PC-3 (cell line): ENCODE results near the gene PCGF2. TPM values are rescaled to one million over a fixed set of nuclear protein-coding genes. Genes with fewer than 3 reads are reported as not detected.

Experiments used
- ATAC-seq: fragments of 200-7000 bp; cut with Tn5 transposase; 2 replicates; pipeline ENCODE4 v1.9.1; 2020; ENCODE audit warnings: mild to moderate bottlenecking, moderate library complexity
- BruUV-seq: library from RNA; stranded (reverse); fragments of 400-500 nt; replicated peaks from 2 replicates; lab custom pipeline; 2021; lab: Mats Ljungman, UMichigan
- CTCF ChIA-PET: fragments of 300-600 bp; sonication (Branson Sonifier 250); formaldehyde crosslinking; loops from one replicate; lab custom pipeline; 2022; ENCODE audit warnings: antibody characterized with exemption; lab: Charles Lee
- POLR2A ChIA-PET: fragments of 300-600 bp; sonication (Branson Sonifier 250); formaldehyde crosslinking; loops from one replicate; lab custom pipeline; 2022; ENCODE audit warnings: antibody characterized with exemption; ENCODE audit not compliant: unreplicated experiment; lab: Charles Lee
- DNase-seq: peaks from one replicate; pipeline ENCODE4 v3.0.0-alpha.2; 2015
- H2AFZ ChIP-seq: fragments of 300-600 bp; sonication (generic); 2 replicates; pipeline ENCODE4 v1.6.0; 2016; ENCODE audit warnings: antibody characterized with exemption, low read length
- H3F3A ChIP-seq: fragments of 300-600 bp; sonication (generic); one replicate; pipeline ENCODE4 v1.6.0; 2017; ENCODE audit warnings: antibody characterized with exemption, low read length, control low read depth, mild to moderate bottlenecking; ENCODE audit not compliant: unreplicated experiment
- H3K27ac ChIP-seq: fragments of 300-600 bp; sonication (generic); 2 replicates; pipeline ENCODE4 v1.5.1; 2016; ENCODE audit warnings: mild to moderate bottlenecking, low read length
- H3K27me3 ChIP-seq: fragments of 300-600 bp; sonication (generic); 2 replicates; pipeline ENCODE4 v1.6.1; 2016; ENCODE audit warnings: low read length, mixed read lengths
- H3K36me3 ChIP-seq: fragments of 300-600 bp; sonication (generic); 2 replicates; pipeline ENCODE4 v1.6.1; 2016; ENCODE audit warnings: low read depth, mixed run types, low read length, mixed read lengths
- H3K4me1 ChIP-seq: fragments of 300-600 bp; sonication (generic); 2 replicates; pipeline ENCODE4 v1.5.1; 2016; ENCODE audit warnings: low read length; ENCODE audit not compliant: insufficient read depth
- H3K4me2 ChIP-seq: fragments of 300-600 bp; sonication (generic); 2 replicates; pipeline ENCODE4 v1.6.0; 2016; ENCODE audit warnings: low read length
- H3K4me3 ChIP-seq: fragments of 300-600 bp; sonication (generic); 2 replicates; pipeline ENCODE4 v1.5.1; 2016; ENCODE audit warnings: mild to moderate bottlenecking, low read length, mixed read lengths
- H3K79me2 ChIP-seq: fragments of 300-600 bp; sonication (generic); 2 replicates; pipeline ENCODE4 v1.6.1; 2017; ENCODE audit warnings: low read length, mixed read lengths
- H3K9ac ChIP-seq: fragments of 300-600 bp; sonication (generic); 2 replicates; pipeline ENCODE4 v1.6.0; 2016; ENCODE audit warnings: mild to moderate bottlenecking, low read length
- H3K9me2 ChIP-seq: fragments of 300-600 bp; sonication (generic); replicated peaks from 2 replicates; pipeline ENCODE4 v1.6.1; 2016; ENCODE audit warnings: mixed run types, low read length, mixed read lengths
- H3K9me3 ChIP-seq: fragments of 300-600 bp; sonication (generic); 2 replicates; pipeline ENCODE4 v1.6.1; 2016; ENCODE audit warnings: low read length, mixed read lengths
- H4K20me1 ChIP-seq: fragments of 300-600 bp; sonication (generic); 2 replicates; pipeline ENCODE4 v1.6.1; 2016; ENCODE audit warnings: low read length, mixed read lengths
- EZH2 ChIP-seq: fragments of 300-600 bp; sonication (generic); IDR thresholded peaks from one replicate; pipeline ENCODE4 v1.6.1; 2017; ENCODE audit warnings: antibody characterized with exemption, mild to moderate bottlenecking, low read length; ENCODE audit not compliant: unreplicated experiment
- EZH2phosphoT487 ChIP-seq: fragments of 300-600 bp; sonication (generic); IDR thresholded peaks from 2 replicates; pipeline ENCODE4 v1.6.1; 2018; ENCODE audit warnings: mild to moderate bottlenecking, antibody characterized with exemption, low read length, borderline replicate concordance
- intact Hi-C: fragments of 100-400 bp; cut with micrococcal nuclease; formaldehyde crosslinking; loops from 2 replicates; pipeline ENCODE4 v1.9.0; 2023
- total RNA-seq: library from RNA; depleted of rRNA; stranded (reverse); fragments of >200 nt; gene quantifications from 2 replicates; pipeline ENCODE4 v1.2.3, GENCODE V29; 2014
- TF ChIP-seq, protein P1 (sequence below): fragments of 300-600 bp; sonication (generic); conservative IDR thresholded peaks from 2 replicates; pipeline ENCODE4 v1.5.1; 2017; ENCODE audit warnings: antibody characterized with exemption, low read depth, mild to moderate bottlenecking, low read length

The PCGF2 gene
- total RNA-seq, 1 experiment from 2014 or later = 14.1 TPM

DNA sequence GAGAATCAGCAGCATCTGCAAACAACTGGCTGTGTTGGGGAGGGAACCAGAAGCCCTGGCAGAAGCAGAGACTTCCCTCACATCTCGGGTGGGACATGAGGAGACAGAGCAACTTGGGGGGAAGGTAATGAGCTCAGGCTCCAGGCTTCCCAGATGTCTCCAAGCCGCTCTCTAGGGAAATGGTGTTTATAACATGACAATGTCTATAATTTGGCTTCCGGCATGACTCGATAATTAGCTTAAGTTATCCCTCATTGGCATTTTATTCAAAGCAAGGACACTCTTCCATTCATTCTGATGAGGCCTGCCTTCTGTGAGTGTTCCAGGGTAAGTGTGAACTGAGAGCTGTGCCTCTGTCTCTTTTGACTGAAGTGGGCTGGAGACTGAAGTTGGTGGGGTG is 57.8 kb downstream of the PCGF2 start:
- POLR2A ChIA-PET = no interaction called here
- CTCF ChIA-PET = interaction anchor here (0.6 kb wide), 1 partner anchor 291 kb away, joined by 4 read pairs; no protein-coding TSS in a partner anchor
- TF ChIP-seq EZH2phosphoT487 (no peak), EZH2 (no peak)
- TF ChIP-seq, protein P1, sequence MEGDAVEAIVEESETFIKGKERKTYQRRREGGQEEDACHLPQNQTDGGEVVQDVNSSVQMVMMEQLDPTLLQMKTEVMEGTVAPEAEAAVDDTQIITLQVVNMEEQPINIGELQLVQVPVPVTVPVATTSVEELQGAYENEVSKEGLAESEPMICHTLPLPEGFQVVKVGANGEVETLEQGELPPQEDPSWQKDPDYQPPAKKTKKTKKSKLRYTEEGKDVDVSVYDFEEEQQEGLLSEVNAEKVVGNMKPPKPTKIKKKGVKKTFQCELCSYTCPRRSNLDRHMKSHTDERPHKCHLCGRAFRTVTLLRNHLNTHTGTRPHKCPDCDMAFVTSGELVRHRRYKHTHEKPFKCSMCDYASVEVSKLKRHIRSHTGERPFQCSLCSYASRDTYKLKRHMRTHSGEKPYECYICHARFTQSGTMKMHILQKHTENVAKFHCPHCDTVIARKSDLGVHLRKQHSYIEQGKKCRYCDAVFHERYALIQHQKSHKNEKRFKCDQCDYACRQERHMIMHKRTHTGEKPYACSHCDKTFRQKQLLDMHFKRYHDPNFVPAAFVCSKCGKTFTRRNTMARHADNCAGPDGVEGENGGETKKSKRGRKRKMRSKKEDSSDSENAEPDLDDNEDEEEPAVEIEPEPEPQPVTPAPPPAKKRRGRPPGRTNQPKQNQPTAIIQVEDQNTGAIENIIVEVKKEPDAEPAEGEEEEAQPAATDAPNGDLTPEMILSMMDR = no peak
- H3K79me2 ChIP-seq = no peaks in the 10 kb centered on the region
- no peak overlapping the region for H3K4me3 ChIP-seq
- no peaks in the 10 kb centered on the region for H4K20me1 ChIP-seq
- H3K4me2 ChIP-seq = no peak overlapping the region
- H3K9me3 ChIP-seq = no peaks in the 10 kb centered on the region
- no peaks in the 10 kb centered on the region for H3K36me3 ChIP-seq
- DNase-seq (no peak), ATAC-seq (no peak)
- BruUV-seq = no TSS peak
- no peaks in the 10 kb centered on the region for H3F3A ChIP-seq
- H3K27me3 ChIP-seq = no peaks in the 10 kb centered on the region
- no peak overlapping the region for H2AFZ ChIP-seq
- H3K9ac ChIP-seq = no peak overlapping the region
- no peaks in the 10 kb centered on the region for H3K4me1 ChIP-seq
- intact Hi-C loops = no loop called here
- no peaks in the 10 kb centered on the region for H3K9me2 ChIP-seq
- no peak overlapping the region for H3K27ac ChIP-seq

DNA sequence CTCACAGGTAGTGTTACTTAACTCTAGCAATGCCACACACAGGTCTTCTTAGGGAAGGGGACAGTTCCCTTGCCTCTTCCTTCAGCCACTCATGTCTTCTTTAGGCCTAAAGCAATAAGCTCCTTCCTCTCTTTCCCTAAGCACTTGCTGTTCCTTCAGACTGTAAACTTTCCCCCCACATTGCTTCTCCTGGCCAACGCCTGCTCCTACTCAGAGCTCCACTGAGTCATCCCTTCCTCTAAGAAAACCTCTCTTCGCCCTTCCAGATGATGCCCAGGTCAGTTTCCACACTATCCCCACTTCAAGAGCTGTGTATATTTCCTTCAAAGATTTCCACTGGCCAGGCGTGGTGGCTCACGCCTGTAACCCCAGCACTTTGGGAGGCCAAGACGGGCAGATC is 60.9 kb downstream of the PCGF2 start:
- Histone ChIP-seq H4K20me1 (no peaks in the 10 kb centered on the region), H3K4me2 (no peak overlapping the region), H3K9me3 (no peaks in the 10 kb centered on the region), H3K27ac (no peak overlapping the region), H3K9me2 (no peaks in the 10 kb centered on the region), H2AFZ (no peak overlapping the region), H3K27me3 (no peaks in the 10 kb centered on the region), H3K79me2 (no peaks in the 10 kb centered on the region), H3K4me1 (no peaks in the 10 kb centered on the region), H3K36me3 (no peaks in the 10 kb centered on the region), H3K4me3 (no peak overlapping the region), H3F3A (no peaks in the 10 kb centered on the region), H3K9ac (no peak overlapping the region)
- TF ChIP-seq, protein P1 = no peak
- TF ChIP-seq EZH2phosphoT487 (no peak), EZH2 (no peak)
- POLR2A ChIA-PET = no interaction called here
- DNase-seq = no peak
- ATAC-seq = no peak
- intact Hi-C loops = no loop called here
- CTCF ChIA-PET = no interaction called here
- BruUV-seq = no TSS peak

DNA sequence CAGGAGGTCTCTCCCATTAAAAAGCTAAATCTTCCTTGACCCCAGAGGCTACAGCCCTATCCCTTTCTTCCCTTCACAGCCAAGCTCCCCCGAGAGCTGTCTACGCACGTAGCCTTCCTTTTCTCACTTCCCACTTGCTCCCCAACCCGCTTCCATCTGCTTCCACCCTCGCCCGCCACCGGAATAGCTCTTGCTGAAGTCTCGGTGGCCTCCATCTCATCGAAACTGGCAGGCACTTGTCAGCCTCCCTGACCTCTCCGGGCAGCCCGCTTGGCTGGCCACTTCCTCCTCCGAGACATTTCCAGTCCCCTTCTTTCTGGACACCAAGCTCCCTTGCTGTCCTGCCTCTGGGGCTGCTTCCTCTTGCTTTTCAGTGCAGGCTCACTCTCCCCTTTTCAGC is 62.6 kb downstream of the PCGF2 start:
- POLR2A ChIA-PET = no interaction called here
- H3K9me3 ChIP-seq = no peaks in the 10 kb centered on the region
- no peaks in the 10 kb centered on the region for H3K79me2 ChIP-seq
- H3K36me3 ChIP-seq = no peaks in the 10 kb centered on the region
- H2AFZ ChIP-seq = no peak overlapping the region
- no peak overlapping the region for H3K4me3 ChIP-seq
- no peak overlapping the region for H3K27ac ChIP-seq
- no peak for DNase-seq
- H4K20me1 ChIP-seq = no peaks in the 10 kb centered on the region
- H3K4me1 ChIP-seq = no peaks in the 10 kb centered on the region
- H3K9me2 ChIP-seq = no peaks in the 10 kb centered on the region
- no peak for ATAC-seq
- H3K4me2 ChIP-seq = no peak overlapping the region
- CTCF ChIA-PET = interaction anchor here (0.5 kb wide), 1 partner anchor 466 kb away, joined by 5 read pairs; the partner anchor contains the start of gene PLXDC1
- intact Hi-C loops = no loop called here
- H3K27me3 ChIP-seq = no peaks in the 10 kb centered on the region
- TF ChIP-seq, protein P1 = no peak
- TF ChIP-seq EZH2phosphoT487 = no peak
- no peak for TF ChIP-seq EZH2
- H3F3A ChIP-seq = no peaks in the 10 kb centered on the region
- no TSS peak for BruUV-seq
- H3K9ac ChIP-seq = no peak overlapping the region
